Small intestine (tissue), 7 donors: ENCODE data around the gene ZNHIT2. TPM values are rescaled to one million over a fixed set of nuclear protein-coding genes. Genes with fewer than 3 reads are reported as not detected.

Source experiments
- DNase-seq, 2 donors: peaks; one replicate each; pipeline versions ENCODE4 v3.0.0 to v3.0.0-alpha.2; 2013
- FAIRE-seq: peaks from 2 replicates; lab custom pipeline; 2012; peaks lifted over from hg19 to GRCh38; lab: Jason Lieb, UNC
- H3K27ac ChIP-seq, 3 donors: one replicate each; pipeline ENCODE4 v1.5.1; 2013; ENCODE audit warnings: low read length in 2 of 3, mild to moderate bottlenecking in 2 of 3, control low read depth in 1 of 3, inconsistent platforms in 1 of 3, low read depth in 1 of 3, moderate library complexity in 1 of 3
- H3K27me3 ChIP-seq, 3 donors: one replicate each; pipeline ENCODE4 v1.6.1; 2013; ENCODE audit warnings: low read length in 3 of 3, inconsistent platforms in 1 of 3; ENCODE audit not compliant: control insufficient read depth in 3 of 3, insufficient read depth in 3 of 3
- H3K36me3 ChIP-seq, 3 donors: one replicate each; pipeline ENCODE4 v1.6.1; 2013; ENCODE audit warnings: low read length in 3 of 3, inconsistent platforms in 1 of 3, low read depth in 1 of 3, mild to moderate bottlenecking in 1 of 3, moderate library complexity in 1 of 3; ENCODE audit not compliant: control insufficient read depth in 3 of 3, insufficient read depth in 2 of 3
- H3K4me1 ChIP-seq, 3 donors: one replicate each; pipeline ENCODE4 v1.6.1; 2013; ENCODE audit warnings: low read length in 2 of 3, inconsistent platforms in 1 of 3, low read depth in 1 of 3, mild to moderate bottlenecking in 1 of 3, moderate library complexity in 1 of 3; ENCODE audit not compliant: control insufficient read depth in 3 of 3, insufficient read depth in 2 of 3
- H3K4me3 ChIP-seq, 3 donors: one replicate each; pipeline ENCODE4 v1.5.1; 2013; ENCODE audit warnings: low read length in 3 of 3, control low read depth in 1 of 3, inconsistent platforms in 1 of 3, low read depth in 1 of 3, mild to moderate bottlenecking in 1 of 3, moderate library complexity in 1 of 3
- H3K9me3 ChIP-seq, 2 donors: one replicate each; pipeline ENCODE4 v1.6.1; 2013; ENCODE audit warnings: low read depth in 1 of 2, low read length in 1 of 2; ENCODE audit not compliant: control insufficient read depth in 2 of 2, insufficient read depth in 1 of 2
- WGBS, 3 donors: extraction: QIAGEN DNeasy Blood & Tissue Kit; methylation state at CpG; one replicate each; pipeline ENCODE4 v1.1.7; 2013; 5-methylcytosine and 5-hydroxymethylcytosine counted together
- polyA plus RNA-seq, 4 donors: library from polyadenylated mRNA; stranded (reverse) in 3 of 4; unstranded in 1 of 4; fragments of 200-250 nt in 3 of 4; fragments of 120-200 nt in 1 of 4; gene quantifications; one replicate each; pipeline versions ENCODE4 v1.2.1 to v1.2.3, GENCODE V29; 2013
- donor health status: healthy with polysubstance abuse.
- donor health status: control.
- donor health status: control.
- donor health status: Bipolar disorder and iron deficiency.
- donor health status: healthy.

The ZNHIT2 gene
- polyA plus RNA-seq, 4 donors: 7.7 to 13.6 (median 13.0) TPM

DNA sequence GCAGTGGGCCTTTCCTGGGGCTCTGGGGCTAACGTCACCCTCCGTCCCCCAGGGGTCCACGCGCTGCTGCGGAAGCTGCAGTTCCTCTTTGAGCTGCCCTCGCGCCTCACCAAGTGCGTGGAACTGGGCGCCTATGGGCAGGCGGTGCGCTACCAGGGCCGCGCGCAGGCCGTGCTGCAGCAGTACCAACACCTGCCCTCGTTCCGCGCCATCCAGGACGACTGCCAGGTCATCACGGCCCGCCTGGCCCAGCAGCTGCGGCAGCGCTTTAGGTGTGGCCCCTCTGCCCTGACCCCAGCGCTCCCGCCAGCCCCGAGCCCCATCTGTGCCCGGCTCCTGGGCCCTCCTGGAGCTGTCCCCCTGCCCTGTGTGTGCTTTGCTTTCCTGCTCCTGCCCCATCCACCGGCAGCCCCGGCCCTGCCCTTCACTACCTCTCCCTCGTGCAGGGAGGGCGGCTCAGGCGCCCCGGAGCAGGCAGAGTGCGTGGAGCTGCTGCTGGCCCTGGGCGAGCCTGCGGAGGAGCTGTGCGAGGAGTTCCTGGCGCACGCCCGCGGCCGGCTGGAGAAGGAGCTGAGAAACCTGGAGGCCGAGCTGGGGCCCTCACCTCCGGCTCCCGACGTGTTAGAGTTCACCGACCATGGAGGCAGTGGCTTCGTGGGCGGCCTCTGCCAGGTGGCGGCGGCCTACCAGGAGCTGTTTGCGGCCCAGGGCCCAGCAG is 9.6 kb downstream of the ZNHIT2 start:
- Histone ChIP-seq H3K27me3 (no peaks in the 10 kb centered on the region), H3K4me3 (no peak overlapping the region), H3K9me3 (no peaks in the 10 kb centered on the region), H3K4me1 (peaks cover 0 to 20% (median 4%) of the 10 kb centered on the region in 3 donors), H3K36me3 (peaks cover 5 to 63% (median 14%) of the 10 kb centered on the region in 3 donors), H3K27ac (no peak overlapping the region)
- FAIRE-seq: no peak
- no peak for DNase-seq
- 95 to 96% (median 95%) methylated on average over 45 to 52 of the region's 52 CpGs for WGBS, 3 donors

DNA sequence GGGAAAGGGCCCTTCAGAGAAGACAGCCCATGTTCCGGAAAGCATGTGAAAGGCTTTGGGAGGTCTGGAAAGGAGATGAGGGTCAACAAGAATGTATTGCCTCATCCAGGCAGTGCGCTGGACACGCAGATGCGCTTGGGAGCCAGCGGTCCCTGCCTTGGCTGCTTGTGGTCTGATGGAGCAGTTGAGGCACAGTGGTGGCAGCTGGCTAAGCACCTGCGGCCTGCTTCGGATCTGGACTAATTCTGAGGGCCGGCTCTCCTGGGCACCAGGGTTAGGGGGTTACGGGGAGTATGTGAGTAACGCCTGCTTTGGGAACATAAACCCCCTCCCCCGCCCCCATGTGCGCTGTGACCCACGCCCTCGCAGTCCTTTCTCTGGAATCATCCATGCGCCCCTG is 10.4 kb downstream of the ZNHIT2 start:
- H3K4me3 ChIP-seq: no peak overlapping the region
- peaks cover 5 to 71% (median 14%) of the 10 kb centered on the region in 3 donors for H3K36me3 ChIP-seq
- DNase-seq (no peak), FAIRE-seq (no peak)
- 94 to 97% (median 96%) methylated on average over 15 of the region's 15 CpGs for WGBS, 3 donors
- no peak overlapping the region for H3K27ac ChIP-seq
- H3K9me3 ChIP-seq: no peaks in the 10 kb centered on the region
- peaks cover 0 to 16% (median 2%) of the 10 kb centered on the region in 3 donors for H3K4me1 ChIP-seq
- no peaks in the 10 kb centered on the region for H3K27me3 ChIP-seq

DNA sequence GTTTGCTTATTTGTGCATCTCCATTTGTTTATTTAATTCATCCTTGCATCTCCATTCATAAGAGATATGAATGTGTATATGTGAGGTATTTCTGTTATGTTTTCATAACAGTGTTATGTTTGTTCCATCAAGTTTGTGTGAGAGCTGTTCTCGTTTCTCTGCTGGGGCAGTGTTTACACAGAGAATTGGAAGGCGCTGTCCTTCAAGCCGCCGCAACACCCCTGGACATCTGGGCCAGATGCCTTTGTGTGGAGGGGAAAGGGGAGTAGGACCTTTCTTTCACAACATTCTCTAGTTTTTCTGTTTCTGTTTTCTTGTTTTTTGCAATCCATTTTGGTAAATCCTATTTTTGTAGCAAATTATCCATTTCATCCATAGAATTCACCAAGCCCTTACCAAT is 12.9 kb downstream of the ZNHIT2 start:
- Histone ChIP-seq H3K27ac (no peak overlapping the region), H3K36me3 (peaks cover 5 to 64% (median 14%) of the 10 kb centered on the region in 3 donors), H3K27me3 (no peaks in the 10 kb centered on the region), H3K4me3 (no peak overlapping the region), H3K9me3 (no peaks in the 10 kb centered on the region), H3K4me1 (no peaks in the 10 kb centered on the region)
- WGBS, 3 donors: 76 to 78% (median 78%) methylated on average over 4 of the region's 4 CpGs
- FAIRE-seq (no peak), DNase-seq (no peak)

DNA sequence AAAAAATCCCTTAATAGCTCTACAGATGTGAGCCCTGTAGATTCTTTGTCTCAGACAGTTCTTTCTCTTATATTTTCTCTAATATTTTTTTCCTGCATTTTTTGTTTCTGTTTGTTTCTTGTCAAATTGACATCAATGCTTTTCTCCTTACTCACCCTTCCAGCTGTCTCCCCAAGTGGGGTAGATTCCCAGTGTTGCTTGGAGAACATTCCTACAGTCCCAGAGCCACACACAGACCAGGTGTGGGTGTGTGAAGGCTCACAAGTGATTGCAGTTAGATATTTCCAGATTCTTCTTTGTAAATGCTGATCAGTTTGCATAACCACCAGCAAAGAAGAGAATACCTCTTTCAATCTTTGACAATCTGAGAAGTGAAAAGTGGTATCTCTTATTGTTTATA is 14.0 kb downstream of the ZNHIT2 start:
- Histone ChIP-seq H3K4me1 (no peaks in the 10 kb centered on the region), H3K27ac (no peak overlapping the region), H3K27me3 (no peaks in the 10 kb centered on the region), H3K9me3 (no peaks in the 10 kb centered on the region), H3K4me3 (no peak overlapping the region), H3K36me3 (peaks cover 5 to 62% (median 12%) of the 10 kb centered on the region in 3 donors)
- FAIRE-seq: no peak
- DNase-seq: no peak

DNA sequence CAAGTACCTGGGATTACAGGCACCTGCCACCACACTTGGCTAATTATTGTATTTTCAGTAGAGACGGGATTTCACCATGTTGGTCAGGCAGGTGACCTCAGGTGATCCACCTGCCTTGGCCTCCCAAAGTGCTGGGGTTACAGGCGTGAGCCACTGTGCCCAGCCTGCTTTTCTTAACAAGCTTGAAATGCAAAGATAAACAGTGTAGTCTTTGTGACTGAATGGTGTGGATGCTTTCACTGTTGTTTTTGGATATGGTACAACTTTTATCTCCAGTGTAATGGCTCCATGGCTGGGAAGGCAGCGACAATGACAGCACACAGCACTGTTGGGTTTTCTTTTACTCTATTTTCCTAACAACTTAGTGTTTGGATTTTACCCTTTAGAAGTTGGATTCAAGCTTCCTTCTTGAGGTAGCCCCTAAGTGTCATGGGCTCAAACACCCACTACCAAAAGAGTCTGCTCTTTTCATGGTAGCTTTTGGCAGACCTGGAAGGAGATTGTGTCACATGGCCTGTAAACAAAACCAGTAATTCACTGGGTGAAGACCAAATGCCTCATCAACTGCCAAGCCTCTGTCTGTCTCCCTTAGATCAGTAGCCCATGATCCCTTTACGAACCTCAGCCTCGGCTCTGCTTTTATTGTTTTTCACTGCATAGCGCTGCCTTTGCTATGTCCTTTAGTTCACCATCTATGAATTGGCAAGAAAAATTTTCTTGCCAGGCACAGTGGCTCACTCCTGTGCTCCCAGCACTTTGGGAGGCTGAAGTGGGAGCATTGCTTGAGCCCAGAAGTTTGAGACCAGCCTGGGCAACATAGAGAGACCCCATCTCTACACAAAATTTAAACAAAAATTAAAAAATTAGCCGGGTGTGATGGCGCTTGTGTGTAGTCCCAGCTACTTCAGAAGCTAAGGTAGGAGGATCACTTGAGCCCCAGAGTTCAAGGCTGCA is 15.1 kb downstream of the ZNHIT2 start:
- Histone ChIP-seq H3K4me1 (peaks cover 0 to under 1% (median 0%) of the 10 kb centered on the region in 3 donors), H3K27me3 (no peaks in the 10 kb centered on the region), H3K4me3 (no peak overlapping the region), H3K36me3 (peaks cover 0 to 58% (median 4%) of the 10 kb centered on the region in 3 donors), H3K27ac (peak overlapping the region in 1 of 3 donors; percentile 24), H3K9me3 (no peaks in the 10 kb centered on the region)
- WGBS, 3 donors: 91 to 93% (median 93%) methylated on average over 8 of the region's 8 CpGs
- FAIRE-seq (no peak), DNase-seq (no peak)

DNA sequence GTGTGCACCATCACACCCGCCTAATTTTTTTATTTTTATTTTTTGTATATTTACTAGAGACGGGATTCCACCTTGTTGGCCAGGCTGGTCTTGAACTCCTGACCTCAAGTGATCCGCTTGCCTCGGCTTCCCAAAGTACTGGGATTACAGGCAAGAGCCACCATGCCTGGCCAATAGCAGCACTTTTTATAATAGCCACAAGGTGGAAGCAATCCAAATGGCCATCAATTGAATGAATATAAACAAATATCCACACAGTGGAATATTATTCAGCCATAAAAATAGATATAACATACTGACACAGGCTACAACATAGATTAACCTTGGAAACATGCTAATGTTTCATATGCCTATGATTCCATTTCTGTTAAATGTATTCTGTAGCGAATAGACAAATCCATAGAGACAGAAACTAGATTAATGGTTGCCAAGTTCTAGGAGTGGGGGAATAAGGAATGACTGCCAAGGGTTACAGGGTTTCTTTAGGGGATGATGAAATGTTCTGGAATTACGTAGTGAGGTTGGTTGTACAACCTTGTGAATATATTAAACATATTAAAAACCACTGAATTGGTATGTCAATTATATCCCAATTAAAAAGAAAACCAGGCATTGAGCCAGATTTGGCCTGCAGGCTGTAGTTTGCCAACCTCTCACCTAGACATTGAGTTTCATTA is 16.7 kb downstream of the ZNHIT2 start:
- H3K4me1 ChIP-seq: peaks cover 0 to 8% (median 3%) of the 10 kb centered on the region in 3 donors
- no peaks in the 10 kb centered on the region for H3K27me3 ChIP-seq
- H3K27ac ChIP-seq: no peak overlapping the region
- H3K9me3 ChIP-seq: no peaks in the 10 kb centered on the region
- WGBS, 3 donors: 89 to 94% (median 90%) methylated on average over 6 of the region's 6 CpGs
- DNase-seq: no peak
- no peak for FAIRE-seq
- H3K4me3 ChIP-seq: no peak overlapping the region
- H3K36me3 ChIP-seq: peaks cover 0 to 50% (median 4%) of the 10 kb centered on the region in 3 donors

DNA sequence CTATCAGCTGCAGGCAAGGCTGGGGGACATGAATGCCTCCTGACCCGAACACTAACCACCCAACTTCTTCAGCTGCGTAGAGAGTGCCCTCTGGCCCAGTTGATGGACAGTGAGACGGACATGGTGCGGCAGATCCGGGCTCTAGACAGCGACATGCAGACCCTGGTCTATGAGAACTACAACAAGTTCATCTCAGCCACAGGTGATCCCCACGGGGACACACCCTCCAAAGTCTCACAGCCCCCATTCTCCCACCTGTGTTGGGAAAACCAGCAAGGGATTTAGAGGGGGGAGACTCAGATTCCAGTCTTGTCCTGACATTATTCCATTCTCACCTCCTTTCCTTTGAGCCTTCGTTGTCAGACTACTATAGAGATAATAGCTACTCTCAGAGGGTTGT is 20.6 kb downstream of the ZNHIT2 start:
- H3K27ac ChIP-seq: peak overlapping the region; percentile 6 to 97 (median 85)
- H3K27me3 ChIP-seq: no peaks in the 10 kb centered on the region
- H3K4me3 ChIP-seq: peak overlapping the region; percentile 70 to 77 (median 76)
- WGBS, 3 donors: 21 to 41% (median 39%) methylated on average over 8 of the region's 8 CpGs
- H3K9me3 ChIP-seq: no peaks in the 10 kb centered on the region
- H3K4me1 ChIP-seq: peaks cover 0 to 15% (median 3%) of the 10 kb centered on the region in 3 donors
- DNase-seq: no peak
- peaks cover 0 to 28% (median 0%) of the 10 kb centered on the region in 3 donors for H3K36me3 ChIP-seq
- FAIRE-seq: no peak
